IMR-90 (cell line): ENCODE measurements around the gene CDC42EP5. TPM values are rescaled to one million over a fixed set of nuclear protein-coding genes. Genes with fewer than 3 reads are reported as not detected.
A peak's percentile ranks its signal among the peaks of the same experiment; 100 is the strongest.

ENCODE experiments used
- ATAC-seq: fragments of 200-7000 bp; cut with Tn5 transposase; 2 replicates; pipeline ENCODE4 v1.9.1; 2020; ENCODE audit warnings: low read depth, mild to moderate bottlenecking, moderate library complexity
- BruUV-seq: library from RNA; stranded (reverse); fragments of 400-500 nt; replicated peaks from 2 replicates; lab custom pipeline; 2021; lab: Mats Ljungman, UMichigan
- CTCF ChIA-PET: fragments of 300-600 bp; formaldehyde crosslinking; extraction: SDS; loops from one replicate; lab custom pipeline; 2021; ENCODE audit warnings: antibody characterized with exemption; lab: Yijun Ruan, JAX
- POLR2A ChIA-PET: fragments of 300-600 bp; sonication (Branson Sonifier 250); formaldehyde crosslinking; loops from one replicate; lab custom pipeline; 2022; ENCODE audit warnings: antibody characterized with exemption; ENCODE audit not compliant: unreplicated experiment; lab: Charles Lee
- DNase-seq: peaks from one replicate; pipeline ENCODE4 v3.0.0; 2013
- H2AFZ ChIP-seq: replicated peaks from 2 replicates; pipeline ENCODE3; 2013; ENCODE audit warnings: low read length, mild to moderate bottlenecking; ENCODE audit not compliant: poor library complexity
- H2AK5ac ChIP-seq: 2 replicates; pipeline ENCODE4 v1.6.1; 2013; ENCODE audit warnings: low read depth, low read length, inconsistent platforms
- H2AK9ac ChIP-seq: replicated peaks from 2 replicates; pipeline ENCODE3; 2013; ENCODE audit warnings: mild to moderate bottlenecking, low read depth, low read length, moderate library complexity; ENCODE audit not compliant: poor library complexity
- H2BK120ac ChIP-seq: 2 replicates; pipeline ENCODE4 v1.6.1; 2013; ENCODE audit warnings: low read depth, low read length, inconsistent platforms
- H2BK15ac ChIP-seq: 3 replicates; pipeline ENCODE4 v1.6.1; 2013; ENCODE audit warnings: low read depth, low read length, inconsistent platforms
- H2BK20ac ChIP-seq: 2 replicates; pipeline ENCODE4 v1.6.1; 2013; ENCODE audit warnings: low read depth, mild to moderate bottlenecking, inconsistent platforms, low read length, moderate library complexity
- H2BK5ac ChIP-seq: 2 replicates; pipeline ENCODE4 v1.6.1; 2013; ENCODE audit warnings: mild to moderate bottlenecking, low read depth, low read length, inconsistent platforms; ENCODE audit not compliant: poor library complexity, severe bottlenecking
- H3K14ac ChIP-seq: replicated peaks from 2 replicates; pipeline ENCODE4 v1.6.1; 2013; ENCODE audit warnings: low read depth, low read length, inconsistent platforms
- H3K18ac ChIP-seq: 2 replicates; pipeline ENCODE4 v1.6.1; 2013; ENCODE audit warnings: low read depth, low read length, control low read depth
- H3K23ac ChIP-seq: 2 replicates; pipeline ENCODE4 v1.6.1; 2013; ENCODE audit warnings: low read depth, low read length, inconsistent platforms
- H3K27ac ChIP-seq: 2 replicates; pipeline ENCODE4 v1.5.1; 2013; ENCODE audit warnings: mild to moderate bottlenecking, control low read depth, low read length; ENCODE audit not compliant: insufficient read depth
- H3K27me3 ChIP-seq: 2 replicates; pipeline ENCODE4 v1.6.1; 2013; ENCODE audit warnings: low read length; ENCODE audit not compliant: control insufficient read depth, insufficient read depth
- H3K36me3 ChIP-seq: 2 replicates; pipeline ENCODE4 v1.6.1; 2013; ENCODE audit warnings: low read length, mixed read lengths; ENCODE audit not compliant: control insufficient read depth, insufficient read depth
- H3K4ac ChIP-seq: 2 replicates; pipeline ENCODE4 v1.6.1; 2013; ENCODE audit warnings: low read depth, low read length, inconsistent platforms
- H3K4me1 ChIP-seq: 2 replicates; pipeline ENCODE4 v1.6.1; 2013; ENCODE audit warnings: low read length, mixed read lengths; ENCODE audit not compliant: control insufficient read depth, insufficient read depth
- H3K4me2 ChIP-seq: 2 replicates; pipeline ENCODE4 v1.6.1; 2013; ENCODE audit warnings: low read depth, mild to moderate bottlenecking, control low read depth, low read length, moderate library complexity
- H3K4me3 ChIP-seq: 2 replicates; pipeline ENCODE4 v1.5.1; 2013; ENCODE audit warnings: low read depth, mild to moderate bottlenecking, control low read depth, low read length, moderate library complexity; ENCODE audit not compliant: insufficient read depth
- H3K56ac ChIP-seq: 2 replicates; pipeline ENCODE4 v1.6.1; 2013; ENCODE audit warnings: low read length, inconsistent platforms; ENCODE audit not compliant: insufficient read depth; ENCODE audit errors: extremely low read depth
- H3K79me1 ChIP-seq, 2 experiments: 2 replicates each; pipeline ENCODE4 v1.6.1; 2013; ENCODE audit warnings: low read length in 2 of 2, inconsistent platforms in 1 of 2, low read depth in 1 of 2
- H3K9ac ChIP-seq: 2 replicates; pipeline ENCODE4 v1.6.1; 2013; ENCODE audit warnings: low read depth, low read length, control low read depth
- H3K9me1 ChIP-seq: 2 replicates; pipeline ENCODE4 v1.6.1; 2013; ENCODE audit warnings: low read length, inconsistent platforms; ENCODE audit not compliant: insufficient read depth
- H3K9me3 ChIP-seq: 2 replicates; pipeline ENCODE4 v1.6.1; 2013; ENCODE audit warnings: low read length; ENCODE audit not compliant: control insufficient read depth, insufficient read depth
- H4K20me1 ChIP-seq: 2 replicates; pipeline ENCODE4 v1.6.1; 2013; ENCODE audit warnings: low read length, inconsistent platforms; ENCODE audit not compliant: insufficient read depth
- H4K5ac ChIP-seq: 2 replicates; pipeline ENCODE4 v1.6.1; 2013; ENCODE audit warnings: mild to moderate bottlenecking, low read depth, low read length, control low read depth
- H4K8ac ChIP-seq, 2 experiments: 2 replicates each; pipeline ENCODE4 v1.6.1; 2013; ENCODE audit warnings: low read depth in 2 of 2, low read length in 2 of 2, control low read depth in 1 of 2, inconsistent platforms in 1 of 2
- H4K91ac ChIP-seq: 2 replicates; pipeline ENCODE4 v1.6.1; 2013; ENCODE audit warnings: low read depth, low read length, inconsistent platforms; ENCODE audit not compliant: insufficient read depth
- BHLHE40 ChIP-seq: fragments of 150-350 bp; IDR thresholded peaks from 2 replicates; pipeline ENCODE4 v1.6.1; 2016; ENCODE audit warnings: mild to moderate bottlenecking, low read depth, low read length
- CEBPB ChIP-seq: IDR thresholded peaks from 2 replicates; pipeline ENCODE4 v1.6.1; 2012; ENCODE audit warnings: low read depth, low read length, improper control_type of control experiment
- CHD1 ChIP-seq: IDR thresholded peaks from 2 replicates; pipeline ENCODE4 v1.6.1; 2012; ENCODE audit warnings: low read depth, low read length, improper control_type of control experiment
- FOS ChIP-seq: fragments of 150-350 bp; IDR thresholded peaks from 2 replicates; pipeline ENCODE4 v1.6.1; 2016; ENCODE audit warnings: low read depth, low read length
- MXI1 ChIP-seq: IDR thresholded peaks from 2 replicates; pipeline ENCODE4 v1.6.1; 2012; ENCODE audit warnings: low read depth, mild to moderate bottlenecking, low read length, moderate library complexity, borderline replicate concordance
- NFE2L2 ChIP-seq: fragments of 150-350 bp; IDR thresholded peaks from 2 replicates; pipeline ENCODE4 v1.6.1; 2016; ENCODE audit warnings: low read depth, mild to moderate bottlenecking, low read length
- POLR2A ChIP-seq: IDR thresholded peaks from 2 replicates; pipeline ENCODE4 v1.6.1; 2012; ENCODE audit warnings: mild to moderate bottlenecking, low read depth, low read length
- WGBS, 2 experiments: methylation state at CpG; one replicate each; pipeline versions ENCODE4 v1.1.5 to v1.1.7; 2013; ENCODE audit warnings: missing lambda C conversion rate in 2 of 2; ENCODE audit not compliant: insufficient read length in 1 of 2; ENCODE audit errors: extremely low coverage in 2 of 2; 5-methylcytosine and 5-hydroxymethylcytosine counted together
- dilution Hi-C: fragments of 300-500 bp; cut with HindIII; formaldehyde crosslinking; loops from one replicate; pipeline ENCODE4 v1.14.3; 2018; ENCODE audit warnings: low sequenced_read_pairs; ENCODE audit not compliant: unreplicated experiment
- in situ Hi-C: fragments of 300-500 bp; cut with MboI; formaldehyde crosslinking; loops from 3 replicates; pipeline ENCODE4 v1.14.3; 2019; ENCODE audit warnings: low sequenced_read_pairs, inconsistent platforms, mixed read lengths
- intact Hi-C: fragments of 100-400 bp; cut with micrococcal nuclease; formaldehyde crosslinking; loops from 2 replicates; pipeline ENCODE4 v1.10.0; 2022
- polyA plus RNA-seq, 3 experiments: library from polyadenylated mRNA; depleted of rRNA; stranded (reverse); fragments of >200 nt; gene quantifications; 2 replicates each; pipeline ENCODE4 v1.2.3, GENCODE V29; 2012; ENCODE audit warnings: low replicate concordance in 1 of 3
- total RNA-seq: library from RNA; depleted of rRNA; stranded (reverse); fragments of >200 nt; gene quantifications from 2 replicates; pipeline ENCODE4 v1.2.3, GENCODE V29; 2012
- TF ChIP-seq, protein P1 (sequence below): fragments of 150-350 bp; IDR thresholded peaks from 2 replicates; pipeline ENCODE4 v1.6.1; 2017; ENCODE audit warnings: mild to moderate bottlenecking, antibody characterized with exemption, low read length, low read depth
- TF ChIP-seq, protein P2 (sequence below): fragments of 150-350 bp; IDR thresholded peaks from 2 replicates; pipeline ENCODE4 v1.6.1; 2016; ENCODE audit warnings: low read depth, mild to moderate bottlenecking, low read length, moderate library complexity, borderline replicate concordance

Gene CDC42EP5
- total and polyA plus RNA-seq, 2 of the 4 experiments (the other 2 are of a cell fraction): 7.2 to 25.3 TPM

DNA sequence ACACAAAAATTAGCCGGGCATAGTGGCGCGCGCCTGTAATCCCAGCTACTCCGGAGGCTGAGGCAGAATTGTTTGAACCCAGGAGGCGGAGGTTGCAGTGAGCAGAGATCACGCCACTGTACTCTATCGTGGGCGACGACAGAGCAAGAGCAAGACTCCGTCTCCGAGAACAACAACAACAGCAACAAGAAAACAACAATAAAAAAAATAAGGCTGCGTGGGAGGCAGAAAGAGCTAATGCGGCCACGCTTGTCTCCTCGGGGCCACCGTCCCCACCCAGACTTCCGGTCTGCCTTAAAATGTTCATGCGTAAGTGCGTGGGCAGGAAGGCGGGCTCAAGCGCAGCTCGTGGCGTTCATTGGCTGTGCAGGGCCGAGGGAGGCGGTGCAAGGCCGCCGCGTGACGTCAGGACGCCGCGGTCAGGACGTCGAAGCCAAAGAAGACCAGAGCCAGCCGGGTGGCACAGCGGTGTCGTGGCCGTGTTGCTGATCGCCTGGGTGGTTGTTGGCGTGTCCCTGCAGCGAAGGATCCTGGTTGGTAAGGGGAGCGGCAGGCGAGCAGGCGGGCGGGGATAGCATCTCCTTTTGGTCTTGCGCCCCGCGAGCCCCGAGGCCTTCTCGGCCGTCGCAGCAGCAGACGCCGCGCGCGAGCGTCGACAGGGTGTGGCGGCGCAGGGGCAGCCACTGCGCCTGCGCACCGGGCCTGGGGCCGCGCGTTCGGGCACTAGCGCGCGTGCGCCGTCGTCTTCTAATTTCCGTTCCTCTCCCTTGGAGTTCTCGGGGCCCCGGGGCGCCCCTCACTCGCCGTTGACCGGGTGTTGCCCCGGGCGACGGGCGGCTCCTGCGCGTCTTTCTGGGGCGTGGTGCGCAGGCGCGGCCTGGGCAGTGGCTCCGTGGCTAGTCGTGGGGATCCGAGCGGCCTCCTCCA, 24.1 kb downstream of the CDC42EP5 start, which contains the start of gene LENG8:
Gene LENG8 (plus strand): TSS at position 426 of the 927 bp plus-strand sequence. CDS start 2,146 bp downstream, outside the sequence.
- H4K5ac ChIP-seq: peak within 1 kb of the TSS; percentile 78
- peak within 1 kb of the TSS; percentile 96 for H3K14ac ChIP-seq
- intact Hi-C loops: loop anchor here (1.0 kb wide), 1 partner anchor 12 kb away; no protein-coding TSS in a partner anchor
- H2BK120ac ChIP-seq: peak within 1 kb of the TSS; percentile 61
- TF ChIP-seq, protein P1, sequence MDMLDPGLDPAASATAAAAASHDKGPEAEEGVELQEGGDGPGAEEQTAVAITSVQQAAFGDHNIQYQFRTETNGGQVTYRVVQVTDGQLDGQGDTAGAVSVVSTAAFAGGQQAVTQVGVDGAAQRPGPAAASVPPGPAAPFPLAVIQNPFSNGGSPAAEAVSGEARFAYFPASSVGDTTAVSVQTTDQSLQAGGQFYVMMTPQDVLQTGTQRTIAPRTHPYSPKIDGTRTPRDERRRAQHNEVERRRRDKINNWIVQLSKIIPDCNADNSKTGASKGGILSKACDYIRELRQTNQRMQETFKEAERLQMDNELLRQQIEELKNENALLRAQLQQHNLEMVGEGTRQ: peak; percentile 59; the same call in 1 of the 2 replicates
- TF ChIP-seq CHD1 (peak; percentile 22; the same call in 1 of the 2 replicates), NFE2L2 (no peak), BHLHE40 (no peak), CEBPB (0 out of 2 replicates have a peak, but pooled peaks have one; percentile 13), POLR2A (peak; percentile 96), MXI1 (no peak), FOS (0 out of 2 replicates have a peak, but pooled peaks have one; percentile 26)
- TF ChIP-seq, protein P2, sequence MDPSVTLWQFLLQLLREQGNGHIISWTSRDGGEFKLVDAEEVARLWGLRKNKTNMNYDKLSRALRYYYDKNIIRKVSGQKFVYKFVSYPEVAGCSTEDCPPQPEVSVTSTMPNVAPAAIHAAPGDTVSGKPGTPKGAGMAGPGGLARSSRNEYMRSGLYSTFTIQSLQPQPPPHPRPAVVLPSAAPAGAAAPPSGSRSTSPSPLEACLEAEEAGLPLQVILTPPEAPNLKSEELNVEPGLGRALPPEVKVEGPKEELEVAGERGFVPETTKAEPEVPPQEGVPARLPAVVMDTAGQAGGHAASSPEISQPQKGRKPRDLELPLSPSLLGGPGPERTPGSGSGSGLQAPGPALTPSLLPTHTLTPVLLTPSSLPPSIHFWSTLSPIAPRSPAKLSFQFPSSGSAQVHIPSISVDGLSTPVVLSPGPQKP: peak; percentile 85; the same call in 1 of the 2 replicates
- H3K9me1 ChIP-seq: peaks cover 6% of the 10 kb centered on the region; the same call in 1 of the 2 replicates
- 0% methylated on average over 45 of the region's 96 CpGs; no CpG with 5 or more reads in 1 of the 2 experiments for WGBS, 2 experiments
- H3K9ac ChIP-seq: peak within 1 kb of the TSS; percentile 94
- H3K9me3 ChIP-seq: no peaks in the 10 kb centered on the region
- H2BK15ac ChIP-seq: peak within 1 kb of the TSS; percentile 65; the same call in 1 of the 3 replicates
- DNase-seq (peak; percentile 99), ATAC-seq (peak; percentile 91)
- in situ Hi-C loops: no loop called here
- peaks cover 6% of the 10 kb centered on the region for H3K4me1 ChIP-seq
- CTCF ChIA-PET: interaction anchor here (1.1 to 1.4 kb wide), 2 partner anchors 10 to 15 kb away, joined by 4 to 5 read pairs; partner anchors contain the start of gene LENG9
- peak within 1 kb of the TSS; percentile 97 for H3K27ac ChIP-seq
- no peaks in the 10 kb centered on the region for H3K27me3 ChIP-seq
- H2BK20ac ChIP-seq: no peak within 1 kb of the TSS
- H3K23ac ChIP-seq: peak within 1 kb of the TSS; percentile 94
- dilution Hi-C loops: no loop called here
- H3K79me1 ChIP-seq: peaks cover 26 to 58% of the 10 kb centered on the region in 2 experiments
- peak within 1 kb of the TSS; percentile 96 for H3K4ac ChIP-seq
- H4K20me1 ChIP-seq: peaks cover 51% of the 10 kb centered on the region
- H3K36me3 ChIP-seq: peaks cover 36% of the 10 kb centered on the region
- peak within 1 kb of the TSS; percentile 100 for H2AFZ ChIP-seq
- peak within 1 kb of the TSS; percentile 94 for H4K91ac ChIP-seq
- peak within 1 kb of the TSS; percentile 100 for H2AK5ac ChIP-seq
- peak within 1 kb of the TSS; percentile 87 to 99 for H4K8ac ChIP-seq
- peak within 1 kb of the TSS; percentile 100 for H2AK9ac ChIP-seq
- peak within 1 kb of the TSS; percentile 69 for H3K4me3 ChIP-seq
- POLR2A ChIA-PET: interaction anchor here (0.9 to 1.5 kb wide), 3 partner anchors 13 to 24 kb away, joined by 3 to 6 read pairs (median 3); partner anchors contain the start of genes CDC42EP5 and LENG9
- peak within 1 kb of the TSS; percentile 61 for H3K18ac ChIP-seq
- H3K56ac ChIP-seq: peak within 1 kb of the TSS; percentile 80
- peak within 1 kb of the TSS; percentile 93 for H3K4me2 ChIP-seq
- no TSS peak for BruUV-seq
- H2BK5ac ChIP-seq: peak within 1 kb of the TSS; percentile 92
